WTC11 (cell line): ENCODE results near the gene SERP2. TPM values are rescaled to one million over a fixed set of nuclear protein-coding genes. Genes with fewer than 3 reads are reported as not detected.

Experiments
- ATAC-seq: fragments of 200-7000 bp; cut with Tn5 transposase; 2 replicates; pipeline ENCODE4 v1.10.0; 2021; ENCODE audit warnings: mild to moderate bottlenecking, moderate library complexity
- CTCF ChIA-PET: fragments of 300-600 bp; sonication (Branson Sonifier 250); formaldehyde crosslinking; loops from one replicate; lab custom pipeline; 2021; ENCODE audit warnings: antibody characterized with exemption; lab: Charles Lee
- POLR2A ChIA-PET: fragments of 350-600 bp; sonication (Branson Sonifier 250); formaldehyde crosslinking; loops from one replicate; lab custom pipeline; 2021; ENCODE audit warnings: antibody characterized with exemption; lab: Charles Lee
- DNase-seq: peaks from one replicate; pipeline ENCODE4 v3.0.0; 2021; ENCODE audit warnings: low spot score
- H3K27ac Mint-ChIP-seq: 2 replicates; pipeline ENCODE4 v1.8.0; 2021; ENCODE audit warnings: mixed read lengths
- H3K27me3 Mint-ChIP-seq: 2 replicates; pipeline ENCODE4 v1.8.0; 2021; ENCODE audit warnings: low read depth, mild to moderate bottlenecking, moderate library complexity, mixed read lengths
- H3K36me3 Mint-ChIP-seq: 2 replicates; pipeline ENCODE4 v1.8.0; 2021; ENCODE audit warnings: mixed read lengths
- H3K4me1 Mint-ChIP-seq: 2 replicates; pipeline ENCODE4 v1.8.0; 2022; ENCODE audit warnings: mixed read lengths
- H3K4me3 Mint-ChIP-seq: 2 replicates; pipeline ENCODE4 v1.8.0; 2021; ENCODE audit warnings: mild to moderate bottlenecking, moderate library complexity, mixed read lengths
- H3K9me3 Mint-ChIP-seq: 2 replicates; pipeline ENCODE4 v1.8.0; 2021; ENCODE audit warnings: mixed read lengths
- ATF1 ChIP-seq: sonication (generic); formaldehyde crosslinking; IDR thresholded peaks from 2 replicates; pipeline ENCODE4 v1.8.1; 2023; ENCODE audit warnings: mild to moderate bottlenecking, moderate library complexity, missing genetic modification reagents
- CREB1 ChIP-seq: sonication (generic); formaldehyde crosslinking; IDR thresholded peaks from 2 replicates; pipeline ENCODE4 v1.8.0; 2023; ENCODE audit warnings: mild to moderate bottlenecking, missing genetic modification reagents
- CREM ChIP-seq: sonication (generic); formaldehyde crosslinking; IDR thresholded peaks from 2 replicates; pipeline ENCODE4 v1.8.1; 2022; ENCODE audit warnings: mild to moderate bottlenecking, missing genetic modification reagents, moderate library complexity
- FOXK1 ChIP-seq: sonication (generic); formaldehyde crosslinking; IDR thresholded peaks from 2 replicates; pipeline ENCODE4 v1.8.0; 2022; ENCODE audit warnings: mild to moderate bottlenecking, moderate library complexity, missing genetic modification reagents
- GABPB1 ChIP-seq: sonication (generic); formaldehyde crosslinking; IDR thresholded peaks from 2 replicates; pipeline ENCODE4 v1.8.1; 2023; ENCODE audit warnings: mild to moderate bottlenecking, missing genetic modification reagents
- HMGA2 ChIP-seq: fragments of 250-450 bp; sonication (Bioruptor Pico); IDR thresholded peaks from 2 replicates; pipeline ENCODE4 v1.4.0; 2021; ENCODE audit warnings: mild to moderate bottlenecking, moderate library complexity
- MYBL2 ChIP-seq: sonication (generic); formaldehyde crosslinking; IDR thresholded peaks from 2 replicates; pipeline ENCODE4 v1.8.1; 2023; ENCODE audit warnings: mild to moderate bottlenecking, moderate library complexity, missing genetic modification reagents
- NFATC4 ChIP-seq: fragments of 250-450 bp; sonication (Bioruptor Pico); IDR thresholded peaks from 2 replicates; pipeline ENCODE4 v1.9.0; 2021; ENCODE audit warnings: mild to moderate bottlenecking
- NFYB ChIP-seq: sonication (generic); formaldehyde crosslinking; conservative IDR thresholded peaks from 2 replicates; pipeline ENCODE4 v1.8.0; 2022; ENCODE audit warnings: low read depth, missing genetic modification reagents
- NR2C2 ChIP-seq: sonication (generic); formaldehyde crosslinking; IDR thresholded peaks from 2 replicates; pipeline ENCODE4 v1.8.0; 2022; ENCODE audit warnings: mild to moderate bottlenecking, missing genetic modification reagents
- SMAD4 ChIP-seq: sonication (generic); formaldehyde crosslinking; IDR thresholded peaks from 2 replicates; pipeline ENCODE4 v1.8.0; 2022; ENCODE audit warnings: mild to moderate bottlenecking, missing genetic modification reagents
- SOX15 ChIP-seq: fragments of 250-450 bp; sonication (Bioruptor Pico); IDR thresholded peaks from 2 replicates; pipeline ENCODE4 v1.9.0; 2021; ENCODE audit warnings: mild to moderate bottlenecking
- ZNF396 ChIP-seq: fragments of 250-450 bp; sonication (Bioruptor Pico); IDR thresholded peaks from 2 replicates; pipeline ENCODE4 v1.8.0; 2021; ENCODE audit warnings: mild to moderate bottlenecking, moderate library complexity, borderline replicate concordance
- ZNF416 ChIP-seq: fragments of 250-450 bp; sonication (Bioruptor Pico); IDR thresholded peaks from 2 replicates; pipeline ENCODE4 v1.9.0; 2021; ENCODE audit warnings: mild to moderate bottlenecking, inconsistent platforms
- total RNA-seq: library from RNA; stranded (reverse); gene quantifications from 3 replicates; pipeline ENCODE4 v1.2.3, GENCODE V29; 2021
- TF ChIP-seq, protein P1 (sequence below): sonication (generic); formaldehyde crosslinking; IDR thresholded peaks from 2 replicates; pipeline ENCODE4 v1.8.0; 2022; ENCODE audit warnings: mild to moderate bottlenecking, missing genetic modification reagents
- TF ChIP-seq, protein P2 (sequence below): sonication (generic); formaldehyde crosslinking; IDR thresholded peaks from 2 replicates; pipeline ENCODE4 v1.8.0; 2022; ENCODE audit warnings: mild to moderate bottlenecking, missing genetic modification reagents
- TF ChIP-seq, protein P3 (sequence below): fragments of 250-450 bp; sonication (Bioruptor Pico); conservative IDR thresholded peaks from 2 replicates; pipeline ENCODE4 v1.9.0; 2021; ENCODE audit warnings: mild to moderate bottlenecking
- TF ChIP-seq, protein P4 (sequence below): sonication (generic); formaldehyde crosslinking; conservative IDR thresholded peaks from 2 replicates; pipeline ENCODE4 v1.8.1; 2022; ENCODE audit warnings: mild to moderate bottlenecking, missing genetic modification reagents
- TF ChIP-seq, protein P5 (sequence below): fragments of 250-450 bp; sonication (Bioruptor Pico); IDR thresholded peaks from 2 replicates; pipeline ENCODE4 v1.8.0; 2021; ENCODE audit warnings: mild to moderate bottlenecking
- TF ChIP-seq, protein P6 (sequence below): sonication (generic); formaldehyde crosslinking; IDR thresholded peaks from 2 replicates; pipeline ENCODE4 v1.8.1; 2022; ENCODE audit warnings: mild to moderate bottlenecking, missing genetic modification reagents, moderate library complexity, borderline replicate concordance
- TF ChIP-seq, protein P7 (sequence below): sonication (generic); formaldehyde crosslinking; IDR thresholded peaks from 2 replicates; pipeline ENCODE4 v1.8.1; 2022; ENCODE audit warnings: mild to moderate bottlenecking, moderate library complexity, missing genetic modification reagents
- TF ChIP-seq, protein P8 (sequence below): sonication (generic); formaldehyde crosslinking; IDR thresholded peaks from 2 replicates; pipeline ENCODE4 v1.8.0; 2022; ENCODE audit warnings: missing genetic modification reagents
- TF ChIP-seq, protein P9 (sequence below): sonication (generic); formaldehyde crosslinking; IDR thresholded peaks from 2 replicates; pipeline ENCODE4 v1.8.1; 2022; ENCODE audit warnings: missing genetic modification reagents, borderline replicate concordance

The SERP2 gene
- total RNA-seq, 1 experiment from 2014 or later, result 1.2 TPM

DNA sequence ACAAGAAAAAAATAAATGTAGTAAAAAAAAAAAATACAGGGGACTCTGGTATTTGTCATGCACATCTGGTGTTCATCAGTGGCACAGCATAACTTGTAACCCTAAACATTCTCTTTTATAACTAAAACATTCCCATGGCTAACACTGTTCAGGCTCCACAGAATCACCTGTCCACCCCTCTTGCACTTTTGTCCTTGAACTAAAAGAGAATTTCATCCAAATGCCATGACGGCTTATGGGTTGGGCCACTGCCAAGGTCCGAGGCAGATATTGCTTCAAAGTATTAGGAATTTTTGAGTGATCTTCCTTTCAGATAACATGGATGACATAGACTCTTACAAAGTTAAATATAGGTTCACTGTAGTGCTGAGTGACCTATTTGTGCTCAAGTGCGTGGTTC, 25.7 kb upstream of the SERP2 start (continued):
- TF ChIP-seq ZNF396 (CRISPR knock-in tag) (no peak), CREM (no peak), NFATC4 (CRISPR knock-in tag) (no peak), ZNF416 (no peak)
- TF ChIP-seq, protein P1, sequence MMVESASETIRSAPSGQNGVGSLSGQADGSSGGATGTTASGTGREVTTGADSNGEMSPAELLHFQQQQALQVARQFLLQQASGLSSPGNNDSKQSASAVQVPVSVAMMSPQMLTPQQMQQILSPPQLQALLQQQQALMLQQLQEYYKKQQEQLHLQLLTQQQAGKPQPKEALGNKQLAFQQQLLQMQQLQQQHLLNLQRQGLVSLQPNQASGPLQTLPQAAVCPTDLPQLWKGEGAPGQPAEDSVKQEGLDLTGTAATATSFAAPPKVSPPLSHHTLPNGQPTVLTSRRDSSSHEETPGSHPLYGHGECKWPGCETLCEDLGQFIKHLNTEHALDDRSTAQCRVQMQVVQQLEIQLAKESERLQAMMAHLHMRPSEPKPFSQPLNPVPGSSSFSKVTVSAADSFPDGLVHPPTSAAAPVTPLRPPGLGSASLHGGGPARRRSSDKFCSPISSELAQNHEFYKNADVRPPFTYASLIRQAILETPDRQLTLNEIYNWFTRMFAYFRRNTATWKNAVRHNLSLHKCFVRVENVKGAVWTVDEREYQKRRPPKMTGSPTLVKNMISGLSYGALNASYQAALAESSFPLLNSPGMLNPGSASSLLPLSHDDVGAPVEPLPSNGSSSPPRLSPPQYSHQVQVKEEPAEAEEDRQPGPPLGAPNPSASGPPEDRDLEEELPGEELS (CRISPR knock-in tag), result no peak
- TF ChIP-seq, protein P2, sequence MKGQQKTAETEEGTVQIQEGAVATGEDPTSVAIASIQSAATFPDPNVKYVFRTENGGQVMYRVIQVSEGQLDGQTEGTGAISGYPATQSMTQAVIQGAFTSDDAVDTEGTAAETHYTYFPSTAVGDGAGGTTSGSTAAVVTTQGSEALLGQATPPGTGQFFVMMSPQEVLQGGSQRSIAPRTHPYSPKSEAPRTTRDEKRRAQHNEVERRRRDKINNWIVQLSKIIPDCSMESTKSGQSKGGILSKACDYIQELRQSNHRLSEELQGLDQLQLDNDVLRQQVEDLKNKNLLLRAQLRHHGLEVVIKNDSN, result no peak

DNA sequence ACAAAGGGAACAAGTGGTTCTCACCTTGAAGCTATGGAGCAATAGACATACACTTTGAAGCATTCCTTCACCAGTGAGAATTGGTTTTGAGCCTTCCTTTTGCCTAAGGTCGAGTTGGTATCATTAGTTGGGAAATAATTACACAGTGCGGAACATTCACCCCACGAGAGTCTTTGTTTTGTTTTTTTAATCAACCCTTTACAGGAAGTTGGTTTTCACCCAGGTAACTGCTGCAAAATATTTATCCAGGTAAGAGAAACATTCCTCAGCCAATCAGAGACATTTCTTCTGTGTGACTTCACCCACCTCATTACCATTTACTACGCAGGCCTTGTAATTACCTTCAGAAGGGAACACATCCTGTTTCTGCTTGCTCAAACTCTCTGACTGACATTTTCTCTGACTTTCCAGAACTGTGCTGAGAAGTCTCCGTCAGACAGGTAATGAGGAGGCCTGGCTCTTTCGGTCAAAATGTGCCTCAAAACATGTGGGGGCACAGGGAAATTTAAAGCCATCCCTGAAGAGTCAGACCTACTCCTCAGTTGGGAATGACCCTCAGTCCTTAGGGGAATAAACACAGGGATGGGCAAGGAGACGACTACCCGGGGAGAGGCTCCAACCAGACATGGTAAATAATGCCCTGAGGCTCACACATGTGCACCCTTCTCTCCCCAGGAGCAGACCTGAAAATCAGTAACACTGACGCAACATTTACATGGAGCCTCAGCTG, 22.7 kb upstream of the SERP2 start:
- peak; percentile 51 for ATAC-seq
- POLR2A ChIA-PET, result no interaction called here
- peaks cover 14% of the 10 kb centered on the region for H3K4me1 Mint-ChIP-seq

More for the DNA sequence above, 22.7 kb upstream of the SERP2 start:
- TF ChIP-seq, protein P3, sequence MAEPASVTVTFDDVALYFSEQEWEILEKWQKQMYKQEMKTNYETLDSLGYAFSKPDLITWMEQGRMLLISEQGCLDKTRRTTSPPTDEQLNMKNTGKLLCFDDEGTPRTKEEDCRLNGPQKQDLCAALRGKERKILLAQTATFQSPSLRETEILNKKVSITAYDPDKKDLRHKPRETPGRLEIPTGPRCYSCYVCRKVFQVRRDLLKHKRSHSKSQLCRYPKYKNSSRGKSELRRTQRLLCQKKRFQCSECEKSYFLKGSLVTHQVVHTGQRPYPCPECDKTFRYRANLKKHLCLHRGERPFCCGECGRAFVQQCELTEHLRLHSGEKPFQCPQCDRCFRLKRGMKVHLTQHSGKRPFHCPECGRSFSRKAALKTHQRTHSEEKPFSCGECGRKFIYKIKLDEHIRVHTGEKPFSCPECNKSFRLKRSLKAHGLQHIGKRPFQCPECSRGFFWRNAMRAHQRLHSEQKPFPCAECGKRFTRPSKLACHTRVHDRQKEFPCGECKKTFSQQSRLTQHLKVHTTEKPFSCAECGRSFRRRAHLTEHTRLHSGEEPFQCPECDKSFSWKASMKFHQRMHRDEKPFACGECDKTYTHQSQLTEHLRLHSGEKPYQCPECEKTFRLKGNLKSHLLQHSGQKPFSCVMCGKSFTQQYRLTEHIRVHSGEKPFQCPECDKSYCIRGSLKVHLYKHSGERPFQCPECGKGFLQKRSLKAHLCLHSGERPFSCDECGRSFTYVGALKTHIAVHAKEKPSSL, result no peak
- TF ChIP-seq SOX15 (CRISPR knock-in tag) (no peak), CREB1 (CRISPR knock-in tag) (no peak), ATF1 (no peak), NR2C2 (CRISPR knock-in tag) (no peak), HMGA2 (no peak), GABPB1 (CRISPR knock-in tag) (no peak), CREM (no peak), NFYB (CRISPR knock-in tag) (no peak), MYBL2 (CRISPR knock-in tag) (no peak), FOXK1 (no peak), SMAD4 (CRISPR knock-in tag) (no peak)
- TF ChIP-seq, protein P4, sequence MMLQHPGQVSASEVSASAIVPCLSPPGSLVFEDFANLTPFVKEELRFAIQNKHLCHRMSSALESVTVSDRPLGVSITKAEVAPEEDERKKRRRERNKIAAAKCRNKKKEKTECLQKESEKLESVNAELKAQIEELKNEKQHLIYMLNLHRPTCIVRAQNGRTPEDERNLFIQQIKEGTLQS, result no peak
- TF ChIP-seq, protein P5, sequence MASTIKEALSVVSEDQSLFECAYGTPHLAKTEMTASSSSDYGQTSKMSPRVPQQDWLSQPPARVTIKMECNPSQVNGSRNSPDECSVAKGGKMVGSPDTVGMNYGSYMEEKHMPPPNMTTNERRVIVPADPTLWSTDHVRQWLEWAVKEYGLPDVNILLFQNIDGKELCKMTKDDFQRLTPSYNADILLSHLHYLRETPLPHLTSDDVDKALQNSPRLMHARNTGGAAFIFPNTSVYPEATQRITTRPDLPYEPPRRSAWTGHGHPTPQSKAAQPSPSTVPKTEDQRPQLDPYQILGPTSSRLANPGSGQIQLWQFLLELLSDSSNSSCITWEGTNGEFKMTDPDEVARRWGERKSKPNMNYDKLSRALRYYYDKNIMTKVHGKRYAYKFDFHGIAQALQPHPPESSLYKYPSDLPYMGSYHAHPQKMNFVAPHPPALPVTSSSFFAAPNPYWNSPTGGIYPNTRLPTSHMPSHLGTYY (CRISPR knock-in tag), result no peak
- TF ChIP-seq, protein P6, sequence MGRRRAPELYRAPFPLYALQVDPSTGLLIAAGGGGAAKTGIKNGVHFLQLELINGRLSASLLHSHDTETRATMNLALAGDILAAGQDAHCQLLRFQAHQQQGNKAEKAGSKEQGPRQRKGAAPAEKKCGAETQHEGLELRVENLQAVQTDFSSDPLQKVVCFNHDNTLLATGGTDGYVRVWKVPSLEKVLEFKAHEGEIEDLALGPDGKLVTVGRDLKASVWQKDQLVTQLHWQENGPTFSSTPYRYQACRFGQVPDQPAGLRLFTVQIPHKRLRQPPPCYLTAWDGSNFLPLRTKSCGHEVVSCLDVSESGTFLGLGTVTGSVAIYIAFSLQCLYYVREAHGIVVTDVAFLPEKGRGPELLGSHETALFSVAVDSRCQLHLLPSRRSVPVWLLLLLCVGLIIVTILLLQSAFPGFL (CRISPR knock-in tag), result no peak
- TF ChIP-seq, protein P7, sequence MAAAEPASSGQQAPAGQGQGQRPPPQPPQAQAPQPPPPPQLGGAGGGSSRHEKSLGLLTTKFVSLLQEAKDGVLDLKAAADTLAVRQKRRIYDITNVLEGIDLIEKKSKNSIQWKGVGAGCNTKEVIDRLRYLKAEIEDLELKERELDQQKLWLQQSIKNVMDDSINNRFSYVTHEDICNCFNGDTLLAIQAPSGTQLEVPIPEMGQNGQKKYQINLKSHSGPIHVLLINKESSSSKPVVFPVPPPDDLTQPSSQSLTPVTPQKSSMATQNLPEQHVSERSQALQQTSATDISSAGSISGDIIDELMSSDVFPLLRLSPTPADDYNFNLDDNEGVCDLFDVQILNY (CRISPR knock-in tag), result no peak
- TF ChIP-seq, protein P8, sequence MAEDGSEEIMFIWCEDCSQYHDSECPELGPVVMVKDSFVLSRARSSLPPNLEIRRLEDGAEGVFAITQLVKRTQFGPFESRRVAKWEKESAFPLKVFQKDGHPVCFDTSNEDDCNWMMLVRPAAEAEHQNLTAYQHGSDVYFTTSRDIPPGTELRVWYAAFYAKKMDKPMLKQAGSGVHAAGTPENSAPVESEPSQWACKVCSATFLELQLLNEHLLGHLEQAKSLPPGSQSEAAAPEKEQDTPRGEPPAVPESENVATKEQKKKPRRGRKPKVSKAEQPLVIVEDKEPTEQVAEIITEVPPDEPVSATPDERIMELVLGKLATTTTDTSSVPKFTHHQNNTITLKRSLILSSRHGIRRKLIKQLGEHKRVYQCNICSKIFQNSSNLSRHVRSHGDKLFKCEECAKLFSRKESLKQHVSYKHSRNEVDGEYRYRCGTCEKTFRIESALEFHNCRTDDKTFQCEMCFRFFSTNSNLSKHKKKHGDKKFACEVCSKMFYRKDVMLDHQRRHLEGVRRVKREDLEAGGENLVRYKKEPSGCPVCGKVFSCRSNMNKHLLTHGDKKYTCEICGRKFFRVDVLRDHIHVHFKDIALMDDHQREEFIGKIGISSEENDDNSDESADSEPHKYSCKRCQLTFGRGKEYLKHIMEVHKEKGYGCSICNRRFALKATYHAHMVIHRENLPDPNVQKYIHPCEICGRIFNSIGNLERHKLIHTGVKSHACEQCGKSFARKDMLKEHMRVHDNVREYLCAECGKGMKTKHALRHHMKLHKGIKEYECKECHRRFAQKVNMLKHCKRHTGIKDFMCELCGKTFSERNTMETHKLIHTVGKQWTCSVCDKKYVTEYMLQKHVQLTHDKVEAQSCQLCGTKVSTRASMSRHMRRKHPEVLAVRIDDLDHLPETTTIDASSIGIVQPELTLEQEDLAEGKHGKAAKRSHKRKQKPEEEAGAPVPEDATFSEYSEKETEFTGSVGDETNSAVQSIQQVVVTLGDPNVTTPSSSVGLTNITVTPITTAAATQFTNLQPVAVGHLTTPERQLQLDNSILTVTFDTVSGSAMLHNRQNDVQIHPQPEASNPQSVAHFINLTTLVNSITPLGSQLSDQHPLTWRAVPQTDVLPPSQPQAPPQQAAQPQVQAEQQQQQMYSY (CRISPR knock-in tag), result no peak
- TF ChIP-seq, protein P9, sequence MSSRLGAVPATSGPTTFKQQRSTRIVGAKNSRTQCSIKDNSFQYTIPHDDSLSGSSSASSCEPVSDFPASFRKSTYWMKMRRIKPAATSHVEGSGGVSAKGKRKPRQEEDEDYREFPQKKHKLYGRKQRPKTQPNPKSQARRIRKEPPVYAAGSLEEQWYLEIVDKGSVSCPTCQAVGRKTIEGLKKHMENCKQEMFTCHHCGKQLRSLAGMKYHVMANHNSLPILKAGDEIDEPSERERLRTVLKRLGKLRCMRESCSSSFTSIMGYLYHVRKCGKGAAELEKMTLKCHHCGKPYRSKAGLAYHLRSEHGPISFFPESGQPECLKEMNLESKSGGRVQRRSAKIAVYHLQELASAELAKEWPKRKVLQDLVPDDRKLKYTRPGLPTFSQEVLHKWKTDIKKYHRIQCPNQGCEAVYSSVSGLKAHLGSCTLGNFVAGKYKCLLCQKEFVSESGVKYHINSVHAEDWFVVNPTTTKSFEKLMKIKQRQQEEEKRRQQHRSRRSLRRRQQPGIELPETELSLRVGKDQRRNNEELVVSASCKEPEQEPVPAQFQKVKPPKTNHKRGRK, result no peak
- H3K9me3 Mint-ChIP-seq, result no peaks in the 10 kb centered on the region
- H3K4me3 Mint-ChIP-seq, result no peak overlapping the region
- CTCF ChIA-PET, result no interaction called here
- no peak overlapping the region for H3K27ac Mint-ChIP-seq
- no peak for DNase-seq
- H3K36me3 Mint-ChIP-seq, result no peaks in the 10 kb centered on the region
- peaks cover 3% of the 10 kb centered on the region; the same call in 1 of the 2 replicates for H3K27me3 Mint-ChIP-seq
